OCI-LY7 (cell line): Measurements from ENCODE around the gene CRMP1.

Experiments used
- EZH2phosphoT487 ChIP-seq: fragments of 200-600 bp; sonication (generic); IDR thresholded peaks from 2 replicates; pipeline ENCODE4 v1.6.1; 2018; ENCODE audit warnings: low read depth, borderline replicate concordance, mild to moderate bottlenecking, mixed run types, antibody characterized with exemption, low read length, moderate library complexity, mixed read lengths
- TF ChIP-seq, protein P1 (sequence below): fragments of 200-600 bp; sonication (generic); conservative IDR thresholded peaks from 2 replicates; pipeline ENCODE4 v1.5.1; 2014; ENCODE audit warnings: mild to moderate bottlenecking, antibody characterized with exemption, low read length, moderate library complexity, mixed read lengths

DNA sequence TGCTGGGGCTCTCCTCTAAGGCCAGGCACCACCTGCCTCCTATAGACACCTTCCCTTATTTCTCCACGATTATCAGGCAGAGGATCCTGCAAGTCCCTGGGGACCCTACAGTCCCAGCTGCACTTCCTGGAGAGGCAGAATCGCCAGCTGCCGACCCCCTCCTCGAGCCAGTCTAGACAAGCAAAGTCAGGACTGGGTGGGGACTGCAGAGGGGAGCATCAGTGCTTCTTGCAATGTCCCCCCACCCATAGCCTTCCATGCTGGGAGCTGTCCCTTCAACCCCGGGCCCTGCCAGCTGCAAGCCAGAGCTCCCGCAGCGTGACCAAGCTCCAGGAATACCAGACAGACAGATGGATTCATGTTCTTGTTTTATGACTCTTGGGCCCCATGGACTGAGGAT, 1.4 kb upstream of the CRMP1 start:
- TF ChIP-seq, protein P1, sequence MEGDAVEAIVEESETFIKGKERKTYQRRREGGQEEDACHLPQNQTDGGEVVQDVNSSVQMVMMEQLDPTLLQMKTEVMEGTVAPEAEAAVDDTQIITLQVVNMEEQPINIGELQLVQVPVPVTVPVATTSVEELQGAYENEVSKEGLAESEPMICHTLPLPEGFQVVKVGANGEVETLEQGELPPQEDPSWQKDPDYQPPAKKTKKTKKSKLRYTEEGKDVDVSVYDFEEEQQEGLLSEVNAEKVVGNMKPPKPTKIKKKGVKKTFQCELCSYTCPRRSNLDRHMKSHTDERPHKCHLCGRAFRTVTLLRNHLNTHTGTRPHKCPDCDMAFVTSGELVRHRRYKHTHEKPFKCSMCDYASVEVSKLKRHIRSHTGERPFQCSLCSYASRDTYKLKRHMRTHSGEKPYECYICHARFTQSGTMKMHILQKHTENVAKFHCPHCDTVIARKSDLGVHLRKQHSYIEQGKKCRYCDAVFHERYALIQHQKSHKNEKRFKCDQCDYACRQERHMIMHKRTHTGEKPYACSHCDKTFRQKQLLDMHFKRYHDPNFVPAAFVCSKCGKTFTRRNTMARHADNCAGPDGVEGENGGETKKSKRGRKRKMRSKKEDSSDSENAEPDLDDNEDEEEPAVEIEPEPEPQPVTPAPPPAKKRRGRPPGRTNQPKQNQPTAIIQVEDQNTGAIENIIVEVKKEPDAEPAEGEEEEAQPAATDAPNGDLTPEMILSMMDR = no peak
- TF ChIP-seq EZH2phosphoT487 = no peak
